GM13977 (cell line): ENCODE data around the gene GCH1.

ENCODE experiments used
- DNase-seq: peaks from one replicate; pipeline ENCODE4 v3.0.0; 2012; ENCODE audit warnings: low spot score
- CTCF ChIP-seq: IDR thresholded peaks from 2 replicates; pipeline ENCODE4 v1.5.1; 2012; ENCODE audit warnings: mild to moderate bottlenecking, control low read depth; ENCODE audit not compliant: insufficient read depth; ENCODE audit errors: extremely low read depth, missing control alignments
- in situ Hi-C: fragments of 300-500 bp; cut with MboI; formaldehyde crosslinking; loops from one replicate; pipeline ENCODE4 v1.12.0; 2022; ENCODE audit warnings: low sequenced_read_pairs, low pct_unique_long_range_greater_than_20kb, mixed read lengths, inconsistent platforms; ENCODE audit not compliant: unreplicated experiment

GCH1 gene

GRCh38 chr14:54816450-54816849 is 86.2 kb downstream of the GCH1 start:
- no peak for DNase-seq
- TF ChIP-seq CTCF, result no peak
- in situ Hi-C loops, result no loop called here

- no peak for TF ChIP-seq CTCF
- no peak for DNase-seq
- in situ Hi-C loops, result no loop called here
Observed at GRCh38 chr14:54815515-54815914, 87.1 kb downstream of the GCH1 start.

- in situ Hi-C loops, result no loop called here
- TF ChIP-seq CTCF, result no peak
- no peak for DNase-seq
Observed at GRCh38 chr14:54815016-54815415, 87.6 kb downstream of the GCH1 start.

- TF ChIP-seq CTCF, result peak; percentile 33
- in situ Hi-C loops, result no loop called here
- DNase-seq, result no peak
Observed at GRCh38 chr14:54814076-54814475, 88.5 kb downstream of the GCH1 start.

GRCh38 chr14:54813081-54813480 is 89.5 kb downstream of the GCH1 start:
- in situ Hi-C loops, result no loop called here
- no peak for TF ChIP-seq CTCF
- no peak for DNase-seq

- in situ Hi-C loops, result no loop called here
- no peak for TF ChIP-seq CTCF
- DNase-seq, result no peak
Observed at GRCh38 chr14:54812617-54813016, 90.0 kb downstream of the GCH1 start.

- no peak for TF ChIP-seq CTCF
- in situ Hi-C loops, result no loop called here
- peak; percentile 18 for DNase-seq
Observed at GRCh38 chr14:54809767-54810166, 92.9 kb downstream of the GCH1 start.
